ENCODE results near the gene PCNT. TPM values are rescaled to one million over a fixed set of nuclear protein-coding genes. Genes with fewer than 3 reads are reported as not detected.

The PCNT gene
- total and polyA plus RNA-seq, 9 of the 15 experiments (the other 6 are each of a cell fraction or from before 2014, with no cell fraction given): 9.1 to 53.5 (median 31.3) TPM

DNA sequence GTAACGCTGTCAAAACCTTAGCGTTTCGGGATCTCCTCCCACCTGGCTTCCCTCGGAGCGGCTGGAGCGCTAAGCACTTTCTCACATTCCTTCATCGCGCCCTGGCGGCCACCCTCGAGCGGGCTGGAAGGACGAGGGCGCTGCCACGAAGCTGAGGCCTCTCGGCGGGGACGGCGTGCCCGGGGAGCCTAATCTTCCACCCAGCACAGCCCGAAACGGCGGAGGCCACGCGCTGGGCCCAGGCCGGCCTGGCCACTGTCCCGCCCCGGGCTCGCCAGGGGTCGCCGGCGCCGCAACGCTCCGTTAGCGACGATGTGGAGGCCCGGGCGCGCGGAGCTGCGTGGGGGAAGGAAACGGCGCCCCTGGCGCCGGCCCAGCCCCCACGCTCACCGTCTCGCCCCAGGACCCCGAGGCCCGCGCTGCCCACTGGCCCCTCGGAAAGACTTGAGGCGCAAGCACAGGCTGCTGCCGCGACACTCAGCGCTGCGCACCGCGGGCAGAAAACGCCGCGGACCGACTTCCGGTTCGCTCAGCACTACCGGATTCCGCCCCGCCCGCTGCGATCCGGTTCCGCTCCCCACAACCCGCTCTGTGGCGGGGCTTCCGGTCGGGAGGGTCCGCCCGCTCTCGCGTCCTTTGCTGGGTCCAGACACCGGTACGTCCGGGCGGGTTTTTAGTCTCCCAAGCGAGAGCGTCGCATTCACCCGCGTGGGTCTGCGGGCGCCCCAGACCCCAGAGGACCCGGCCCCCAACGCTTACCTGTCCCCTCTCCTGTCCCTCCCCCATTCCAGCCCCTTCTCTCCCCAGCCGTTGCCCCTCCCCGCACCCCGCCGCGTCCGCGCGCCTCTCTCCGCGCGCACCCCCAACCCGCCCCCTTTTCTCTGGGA is 38.0 kb upstream of the PCNT start, which contains the start of gene YBEY (continued):
- TF ChIP-seq, protein P1, sequence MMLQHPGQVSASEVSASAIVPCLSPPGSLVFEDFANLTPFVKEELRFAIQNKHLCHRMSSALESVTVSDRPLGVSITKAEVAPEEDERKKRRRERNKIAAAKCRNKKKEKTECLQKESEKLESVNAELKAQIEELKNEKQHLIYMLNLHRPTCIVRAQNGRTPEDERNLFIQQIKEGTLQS (IDR thresholded peaks at IDR 0.05): no peak
- TF ChIP-seq, protein P1 (CRISPR knock-in tag; conservative IDR thresholded peaks at IDR 0.05): no peak
- TF ChIP-seq ZNF79 (CRISPR knock-in tag; IDR thresholded peaks at IDR 0.05; ENCODE audit: low read depth) (no peak), SREBF2 (CRISPR knock-in tag; IDR thresholded peaks at IDR 0.05) (no peak), SIN3B (IDR thresholded peaks at IDR 0.05; ENCODE audit: low read depth) (peak; percentile 95), BHLHE40 (IDR thresholded peaks at IDR 0.05; ENCODE audit: low read length) (no peak), BCL6 (CRISPR knock-in tag; IDR thresholded peaks at IDR 0.05) (no peak), ZBTB17 (CRISPR knock-in tag; IDR thresholded peaks at IDR 0.05) (peak; percentile 79; the same call in 1 of the 2 replicates), U2AF2 (optimal IDR thresholded peaks at IDR 0.05; ENCODE audit: low read depth, low read length) (no peak), FIP1L1 (IDR thresholded peaks at IDR 0.05; ENCODE audit: low read depth, low read length, poor library complexity, severe bottlenecking) (peak; percentile 94), HDAC8 (tag; IDR thresholded peaks at IDR 0.05) (peak; percentile 80; the same call in 1 of the 2 replicates), RHOXF2B (CRISPR knock-in tag; conservative IDR thresholded peaks at IDR 0.05) (no peak)
- TF ChIP-seq, protein P2, sequence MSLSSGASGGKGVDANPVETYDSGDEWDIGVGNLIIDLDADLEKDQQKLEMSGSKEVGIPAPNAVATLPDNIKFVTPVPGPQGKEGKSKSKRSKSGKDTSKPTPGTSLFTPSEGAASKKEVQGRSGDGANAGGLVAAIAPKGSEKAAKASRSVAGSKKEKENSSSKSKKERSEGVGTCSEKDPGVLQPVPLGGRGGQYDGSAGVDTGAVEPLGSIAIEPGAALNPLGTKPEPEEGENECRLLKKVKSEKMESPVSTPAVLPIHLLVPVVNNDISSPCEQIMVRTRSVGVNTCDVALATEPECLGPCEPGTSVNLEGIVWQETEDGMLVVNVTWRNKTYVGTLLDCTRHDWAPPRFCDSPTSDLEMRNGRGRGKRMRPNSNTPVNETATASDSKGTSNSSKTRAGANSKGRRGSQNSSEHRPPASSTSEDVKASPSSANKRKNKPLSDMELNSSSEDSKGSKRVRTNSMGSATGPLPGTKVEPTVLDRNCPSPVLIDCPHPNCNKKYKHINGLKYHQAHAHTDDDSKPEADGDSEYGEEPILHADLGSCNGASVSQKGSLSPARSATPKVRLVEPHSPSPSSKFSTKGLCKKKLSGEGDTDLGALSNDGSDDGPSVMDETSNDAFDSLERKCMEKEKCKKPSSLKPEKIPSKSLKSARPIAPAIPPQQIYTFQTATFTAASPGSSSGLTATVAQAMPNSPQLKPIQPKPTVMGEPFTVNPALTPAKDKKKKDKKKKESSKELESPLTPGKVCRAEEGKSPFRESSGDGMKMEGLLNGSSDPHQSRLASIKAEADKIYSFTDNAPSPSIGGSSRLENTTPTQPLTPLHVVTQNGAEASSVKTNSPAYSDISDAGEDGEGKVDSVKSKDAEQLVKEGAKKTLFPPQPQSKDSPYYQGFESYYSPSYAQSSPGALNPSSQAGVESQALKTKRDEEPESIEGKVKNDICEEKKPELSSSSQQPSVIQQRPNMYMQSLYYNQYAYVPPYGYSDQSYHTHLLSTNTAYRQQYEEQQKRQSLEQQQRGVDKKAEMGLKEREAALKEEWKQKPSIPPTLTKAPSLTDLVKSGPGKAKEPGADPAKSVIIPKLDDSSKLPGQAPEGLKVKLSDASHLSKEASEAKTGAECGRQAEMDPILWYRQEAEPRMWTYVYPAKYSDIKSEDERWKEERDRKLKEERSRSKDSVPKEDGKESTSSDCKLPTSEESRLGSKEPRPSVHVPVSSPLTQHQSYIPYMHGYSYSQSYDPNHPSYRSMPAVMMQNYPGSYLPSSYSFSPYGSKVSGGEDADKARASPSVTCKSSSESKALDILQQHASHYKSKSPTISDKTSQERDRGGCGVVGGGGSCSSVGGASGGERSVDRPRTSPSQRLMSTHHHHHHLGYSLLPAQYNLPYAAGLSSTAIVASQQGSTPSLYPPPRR (CRISPR knock-in tag; IDR thresholded peaks at IDR 0.05; ENCODE audit: borderline replicate concordance): peak; percentile 96
- TF ChIP-seq, protein P3, sequence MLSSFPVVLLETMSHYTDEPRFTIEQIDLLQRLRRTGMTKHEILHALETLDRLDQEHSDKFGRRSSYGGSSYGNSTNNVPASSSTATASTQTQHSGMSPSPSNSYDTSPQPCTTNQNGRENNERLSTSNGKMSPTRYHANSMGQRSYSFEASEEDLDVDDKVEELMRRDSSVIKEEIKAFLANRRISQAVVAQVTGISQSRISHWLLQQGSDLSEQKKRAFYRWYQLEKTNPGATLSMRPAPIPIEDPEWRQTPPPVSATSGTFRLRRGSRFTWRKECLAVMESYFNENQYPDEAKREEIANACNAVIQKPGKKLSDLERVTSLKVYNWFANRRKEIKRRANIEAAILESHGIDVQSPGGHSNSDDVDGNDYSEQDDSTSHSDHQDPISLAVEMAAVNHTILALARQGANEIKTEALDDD (IDR thresholded peaks at IDR 0.05): no peak
- TF ChIP-seq, protein P4, sequence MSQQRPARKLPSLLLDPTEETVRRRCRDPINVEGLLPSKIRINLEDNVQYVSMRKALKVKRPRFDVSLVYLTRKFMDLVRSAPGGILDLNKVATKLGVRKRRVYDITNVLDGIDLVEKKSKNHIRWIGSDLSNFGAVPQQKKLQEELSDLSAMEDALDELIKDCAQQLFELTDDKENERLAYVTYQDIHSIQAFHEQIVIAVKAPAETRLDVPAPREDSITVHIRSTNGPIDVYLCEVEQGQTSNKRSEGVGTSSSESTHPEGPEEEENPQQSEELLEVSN (IDR thresholded peaks at IDR 0.05; ENCODE audit: borderline replicate concordance in 1 of 2, extremely low read depth in 1 of 2, insufficient read depth in 1 of 2, insufficient read length in 1 of 2, low read depth in 1 of 2, low read length in 1 of 2, poor library complexity in 1 of 2, severe bottlenecking in 1 of 2): peak; percentile 76 to 84
- TF ChIP-seq, protein P5, sequence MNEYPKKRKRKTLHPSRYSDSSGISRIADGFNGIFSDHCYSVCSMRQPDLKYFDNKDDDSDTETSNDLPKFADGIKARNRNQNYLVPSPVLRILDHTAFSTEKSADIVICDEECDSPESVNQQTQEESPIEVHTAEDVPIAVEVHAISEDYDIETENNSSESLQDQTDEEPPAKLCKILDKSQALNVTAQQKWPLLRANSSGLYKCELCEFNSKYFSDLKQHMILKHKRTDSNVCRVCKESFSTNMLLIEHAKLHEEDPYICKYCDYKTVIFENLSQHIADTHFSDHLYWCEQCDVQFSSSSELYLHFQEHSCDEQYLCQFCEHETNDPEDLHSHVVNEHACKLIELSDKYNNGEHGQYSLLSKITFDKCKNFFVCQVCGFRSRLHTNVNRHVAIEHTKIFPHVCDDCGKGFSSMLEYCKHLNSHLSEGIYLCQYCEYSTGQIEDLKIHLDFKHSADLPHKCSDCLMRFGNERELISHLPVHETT (CRISPR knock-in tag; conservative IDR thresholded peaks at IDR 0.05 in 1 of 2, IDR thresholded peaks at IDR 0.05 in 1 of 2): peak in 1 of 2 experiments; percentile 100; a peak in 3 of 4 replicates
